NCI-H2227 treated with DMSO at 0.1 percent for 48 hours (cell line): Measurements from ENCODE around the gene TBC1D16.

ENCODE experiments used
- DNase-seq: peaks from one replicate; lab custom pipeline; 2025; lab: John Stamatoyannopoulos, UW

Gene TBC1D16

GRCh38 chr17:79927688-79928501 lies 107.8 kb downstream of the TBC1D16 start:
- no peak for DNase-seq

GRCh38 chr17:79927136-79927661 lies 108.5 kb downstream of the TBC1D16 start:
- no peak for DNase-seq

DNA sequence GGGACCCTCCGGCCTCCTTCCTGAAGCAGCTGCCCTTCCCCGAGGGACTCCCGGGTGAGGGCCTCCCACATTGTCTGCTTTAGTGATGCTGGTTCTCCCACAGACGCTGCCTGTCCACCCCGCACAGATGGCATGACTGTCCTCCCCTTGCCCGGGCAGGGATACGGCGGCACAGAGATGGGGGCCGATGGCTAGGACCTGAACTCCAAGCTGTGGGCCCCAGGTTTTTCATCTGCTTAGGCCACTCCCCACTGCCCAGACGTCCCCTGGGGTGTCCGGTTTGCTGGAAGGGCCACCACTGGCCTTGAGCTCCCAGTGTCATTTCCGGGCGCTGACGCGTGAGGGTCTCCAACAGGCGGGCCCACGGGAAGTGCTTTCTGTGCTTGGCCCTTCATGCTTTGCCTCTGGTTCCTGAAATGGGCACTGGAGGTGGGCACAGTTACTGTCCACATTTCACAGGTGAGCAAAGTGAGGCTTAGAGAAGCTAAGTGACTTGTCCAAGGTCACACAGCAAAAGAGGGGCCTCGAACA lies 109.0 kb downstream of the TBC1D16 start:
- DNase-seq: no peak

DNA sequence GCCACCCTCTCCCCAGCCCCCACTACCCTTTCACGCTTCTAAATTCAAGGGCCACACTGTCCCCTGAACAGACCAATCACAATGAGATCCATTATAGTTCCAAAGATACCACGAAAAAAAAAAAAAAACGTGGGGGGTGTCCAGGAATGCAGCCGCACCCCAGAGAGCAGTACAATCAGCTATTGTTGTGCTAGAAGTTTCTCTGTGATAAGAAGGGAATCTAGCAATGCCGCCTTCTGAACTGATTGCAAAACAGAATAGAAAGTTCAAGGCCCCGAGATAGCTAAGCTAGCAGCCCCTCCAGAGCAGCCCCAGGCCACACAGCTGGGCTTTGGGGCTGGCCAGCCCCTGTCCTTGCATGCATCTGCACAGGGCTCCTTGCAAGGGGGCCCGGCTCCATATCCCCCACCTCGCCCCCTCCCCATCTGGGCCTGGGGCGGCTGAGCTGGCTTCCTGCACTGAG lies 109.5 kb downstream of the TBC1D16 start:
- DNase-seq: no peak

DNA sequence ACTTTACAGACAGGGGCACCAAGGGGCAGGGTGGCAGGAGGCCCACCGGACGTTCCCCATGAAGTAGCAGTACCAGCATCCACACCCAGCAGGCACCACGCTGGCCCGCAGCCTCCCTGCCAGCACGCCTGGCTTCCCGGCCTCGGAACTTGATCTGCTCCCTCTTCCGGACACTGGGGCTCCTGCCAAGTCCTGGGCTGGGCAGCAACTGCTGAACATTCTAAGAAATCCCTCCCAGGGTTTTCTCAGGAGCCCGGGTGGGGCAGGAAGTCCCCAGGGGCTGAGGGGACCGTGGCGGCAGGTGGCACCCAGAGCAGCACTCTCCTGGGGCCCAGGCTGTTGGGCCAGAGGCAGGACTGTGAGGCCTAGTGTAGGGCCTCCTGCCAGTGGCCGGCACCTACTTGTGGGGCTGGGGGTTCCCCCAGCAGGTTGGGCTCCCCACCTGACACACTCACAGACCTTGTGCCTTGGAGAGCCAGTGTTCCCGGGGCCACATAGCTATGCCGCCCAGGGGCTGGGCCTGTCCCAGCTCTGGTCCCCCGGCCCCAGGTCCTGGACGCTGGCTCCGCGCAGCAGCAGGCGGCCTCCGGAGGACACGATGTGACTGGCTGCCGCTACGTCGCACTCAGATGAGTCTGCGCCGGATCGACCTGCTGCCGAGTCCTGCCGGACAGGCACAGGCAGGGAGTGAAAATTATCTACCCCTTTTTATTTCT lies 110.3 kb downstream of the TBC1D16 start:
- DNase-seq: no peak

- DNase-seq: no peak
Measured at GRCh38 chr17:79924639-79924976, 111.1 kb downstream of the TBC1D16 start.

DNA sequence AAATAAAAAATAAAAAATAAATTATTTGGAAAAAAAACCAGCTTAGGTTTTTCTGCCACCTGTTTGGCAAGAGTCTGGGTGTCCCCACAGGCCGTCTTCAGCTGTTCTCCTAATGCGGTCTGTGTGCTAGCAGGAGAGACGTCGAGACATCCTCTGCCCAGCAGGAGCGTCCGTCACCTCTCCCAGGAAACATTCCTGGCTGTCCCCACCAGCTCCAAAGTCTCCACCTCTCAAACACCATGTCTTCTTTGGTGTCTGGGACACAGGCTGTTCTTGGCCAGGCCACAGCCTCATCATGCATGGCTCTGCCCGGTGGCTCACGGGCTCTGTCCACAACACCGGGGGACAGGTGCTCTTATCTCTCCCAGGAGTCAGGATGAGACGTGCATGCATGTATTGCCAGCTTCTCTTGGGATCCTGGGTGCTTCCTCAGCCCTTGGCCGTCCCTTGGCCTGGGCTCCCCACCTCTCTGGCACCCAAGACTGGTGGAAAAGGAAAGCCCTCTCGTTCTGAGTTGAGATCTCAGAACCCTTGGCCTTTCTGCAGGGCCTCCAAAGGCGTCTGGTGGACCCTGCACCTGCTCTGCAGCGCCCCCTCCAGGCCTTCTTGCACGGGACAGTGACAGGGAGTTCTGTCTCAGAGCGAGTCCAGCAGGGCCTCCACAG lies 111.6 kb downstream of the TBC1D16 start:
- no peak for DNase-seq

GRCh38 chr17:79922798-79923197 lies 112.9 kb downstream of the TBC1D16 start:
- DNase-seq: no peak

- DNase-seq: peak; percentile 24
Measured at GRCh38 chr17:79922116-79922601, 113.5 kb downstream of the TBC1D16 start.

DNA sequence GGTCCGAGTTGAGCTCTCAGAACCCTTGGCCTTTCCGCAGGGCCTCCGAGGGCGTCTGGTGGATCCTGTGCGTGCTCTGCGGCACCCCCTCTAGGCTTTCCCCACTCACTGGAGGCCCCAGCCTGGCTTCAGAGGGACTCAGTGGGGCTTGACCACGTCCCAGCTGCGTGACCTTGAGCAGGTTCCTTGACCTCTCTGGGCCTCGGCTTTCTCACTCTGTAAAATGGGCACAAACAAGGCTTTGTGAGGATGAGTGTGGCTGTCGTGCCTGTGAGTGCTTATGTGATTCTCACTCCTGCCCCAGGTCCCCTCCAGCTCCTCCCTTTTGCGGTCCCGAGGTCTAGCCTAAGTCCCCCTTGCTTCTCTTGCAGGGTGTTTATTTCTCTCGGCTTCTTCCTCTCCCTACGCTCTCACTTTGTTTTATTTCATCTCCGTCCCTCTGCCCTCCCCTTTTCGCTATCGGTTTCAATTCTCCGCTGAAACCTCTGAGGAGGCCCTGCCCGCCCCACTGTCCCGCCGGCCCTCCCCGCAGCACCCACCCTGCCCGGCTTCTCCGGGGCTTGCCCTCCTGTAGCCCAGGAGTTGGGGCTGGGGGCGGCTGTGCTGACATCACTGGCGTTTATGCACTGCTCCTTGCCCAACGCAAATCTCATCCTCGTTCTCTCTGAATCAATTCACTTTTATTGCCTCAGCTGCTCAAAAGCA lies 114.1 kb downstream of the TBC1D16 start:
- no peak for DNase-seq

DNA sequence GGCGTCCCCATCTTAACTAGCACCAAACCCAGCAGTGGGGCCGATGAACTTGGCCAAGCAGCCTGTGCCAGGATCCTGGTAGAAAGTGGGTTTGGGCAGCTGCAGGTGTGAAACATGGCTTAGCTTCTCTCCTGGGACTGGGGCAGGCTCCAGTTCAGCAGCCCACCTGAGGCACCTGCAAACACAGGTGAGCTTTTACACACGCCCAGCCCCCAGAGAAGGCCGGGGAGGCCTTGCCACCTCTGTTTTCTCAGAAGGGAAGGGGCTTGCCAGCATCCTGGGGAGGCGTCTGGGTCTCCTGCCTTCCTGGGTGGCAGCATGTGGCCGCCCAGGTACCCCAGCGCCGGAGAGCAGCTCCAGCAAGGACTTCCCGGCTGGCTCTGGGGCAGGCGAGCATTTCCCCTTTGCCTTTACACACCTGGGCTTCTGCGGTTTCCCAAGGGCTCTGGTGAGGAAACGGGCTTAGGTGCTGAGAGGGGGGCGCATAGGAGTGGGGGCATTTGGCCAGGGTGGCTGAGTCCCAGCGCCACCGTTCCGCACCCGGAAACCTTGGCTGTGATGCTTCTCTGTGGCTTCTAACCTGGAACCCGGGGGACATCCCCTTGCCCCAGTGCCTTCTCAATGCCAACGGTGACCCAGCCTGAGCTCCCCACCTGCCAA lies 114.8 kb downstream of the TBC1D16 start:
- DNase-seq: no peak

DNA sequence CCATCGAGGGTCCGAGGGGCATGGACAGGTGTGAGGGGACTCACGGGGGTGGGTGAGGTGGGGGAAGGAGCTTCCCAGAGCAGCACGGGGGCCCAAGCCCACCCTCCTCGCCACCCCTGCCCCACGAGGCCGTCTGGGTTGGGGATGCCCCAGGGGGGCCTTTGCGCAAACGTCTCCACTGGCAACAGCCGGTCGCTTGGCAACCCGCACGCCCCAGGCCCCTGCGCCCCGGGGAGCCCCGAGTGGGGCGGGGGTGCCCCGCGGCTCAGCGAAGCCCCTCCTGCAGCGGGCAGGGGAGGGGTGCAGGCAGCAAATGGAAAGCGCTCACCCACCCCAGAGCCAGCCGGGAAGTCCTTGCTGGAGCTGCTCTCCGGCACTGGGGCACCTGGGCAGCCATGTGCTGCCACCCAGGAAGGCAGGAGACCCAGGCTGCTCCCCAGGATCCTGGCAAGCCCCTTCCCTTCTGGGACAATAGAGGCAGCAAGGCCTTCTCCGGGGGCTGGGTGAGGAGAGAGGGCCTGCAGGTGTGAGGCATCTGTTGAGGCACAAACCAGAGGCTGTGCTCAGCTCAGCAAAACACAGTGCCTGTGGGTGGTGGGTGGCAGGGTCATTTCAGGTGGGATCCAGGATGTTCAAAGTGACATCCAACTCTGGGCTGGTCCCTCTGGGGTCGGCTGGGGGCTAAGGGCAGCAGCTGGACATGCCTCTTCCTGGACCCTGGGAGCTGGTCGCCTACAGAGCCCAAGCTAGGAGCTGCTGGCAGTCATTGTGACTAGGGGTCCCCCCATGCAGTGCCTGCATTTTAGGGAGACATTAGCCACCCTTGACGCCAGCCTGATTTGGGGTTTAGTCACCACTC lies 115.6 kb downstream of the TBC1D16 start:
- no peak for DNase-seq

GRCh38 chr17:79919164-79919585 lies 116.5 kb downstream of the TBC1D16 start:
- DNase-seq: no peak

DNA sequence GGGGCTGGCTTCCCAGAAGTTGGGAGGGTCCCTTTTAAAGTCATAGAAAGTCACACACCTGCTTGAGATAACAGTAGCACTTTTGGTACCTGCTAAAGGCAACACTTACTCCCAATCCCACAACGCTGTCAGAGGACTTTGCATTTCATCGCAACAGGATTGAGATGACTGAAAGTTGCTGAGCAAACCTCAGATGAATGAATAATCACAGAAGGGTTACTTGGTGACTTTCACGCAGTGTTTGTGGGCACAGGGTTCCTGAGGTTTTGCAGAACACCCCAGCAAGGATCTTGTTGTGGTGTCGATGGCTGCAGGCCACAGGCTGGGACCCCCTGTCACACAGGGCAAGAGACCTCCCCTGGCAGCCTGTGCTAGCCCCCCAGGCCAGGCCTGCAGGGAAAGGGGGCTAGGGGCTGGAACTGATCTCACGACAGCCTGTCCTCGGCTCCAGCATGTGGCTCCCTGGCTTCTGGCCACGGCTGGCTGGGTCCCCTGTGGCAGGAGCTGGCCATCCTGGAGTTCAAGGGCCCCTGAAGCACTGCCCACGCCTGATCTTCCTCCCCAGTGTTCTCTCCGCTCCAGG lies 117.0 kb downstream of the TBC1D16 start:
- DNase-seq: no peak

GRCh38 chr17:79917902-79918484 lies 117.7 kb downstream of the TBC1D16 start:
- no peak for DNase-seq

GRCh38 chr17:79916991-79917901 lies 118.4 kb downstream of the TBC1D16 start:
- no peak for DNase-seq

DNA sequence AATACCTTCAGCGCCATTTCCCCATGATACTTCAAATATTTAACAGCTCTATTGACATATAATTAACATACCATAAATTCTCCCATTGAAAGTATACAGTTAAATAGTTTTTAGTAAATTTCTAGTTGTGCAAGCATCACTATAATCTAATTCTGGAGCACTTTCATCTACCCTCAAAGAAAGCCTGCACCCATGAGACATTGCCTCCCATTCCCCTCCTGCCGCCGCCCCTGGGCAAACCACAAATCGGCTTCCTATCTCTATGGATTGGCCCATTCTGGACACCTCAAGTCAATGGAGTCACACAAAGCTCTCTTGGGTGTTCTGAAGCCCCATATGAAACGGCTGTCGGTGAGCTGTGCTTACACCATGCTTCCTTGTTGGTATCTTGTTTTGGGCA lies 119.2 kb downstream of the TBC1D16 start:
- DNase-seq: no peak

DNA sequence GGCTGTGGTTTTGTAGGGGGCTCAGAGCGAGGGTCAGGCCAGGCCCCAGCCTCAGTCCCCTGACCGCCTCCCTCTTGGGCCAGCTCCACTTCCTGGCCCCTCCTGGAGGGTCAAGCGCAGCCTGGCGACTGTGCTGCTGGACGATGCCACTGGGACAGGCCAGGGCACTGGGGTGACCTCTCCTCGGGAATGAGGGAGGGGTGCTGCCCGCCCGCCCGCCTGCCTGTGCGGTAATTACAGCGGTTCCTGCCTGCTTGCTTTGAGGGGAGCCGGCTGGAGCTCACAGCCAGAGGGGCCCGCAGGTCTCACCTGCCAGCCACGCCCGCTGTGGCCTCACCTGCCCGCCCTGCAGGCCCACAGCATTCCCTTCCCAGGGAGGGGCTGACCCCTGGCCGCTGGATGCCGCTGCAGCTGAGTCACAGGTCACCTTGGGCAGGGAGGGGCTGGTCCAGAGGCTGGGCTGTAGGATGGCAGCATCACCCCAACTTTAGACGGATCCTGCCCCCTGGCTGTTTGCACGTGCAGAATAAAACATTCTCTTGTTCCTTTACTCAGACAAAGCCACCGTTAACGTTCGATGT lies 119.7 kb downstream of the TBC1D16 start:
- no peak for DNase-seq
